Measurements from ENCODE around the gene MYO16. TPM values are rescaled to one million over a fixed set of nuclear protein-coding genes. Genes with fewer than 3 reads are reported as not detected.

MYO16 gene
- total and polyA plus RNA-seq, 7 donors, result 0.01 to 0.46 (median 0.30) TPM

GRCh38 chr13:109231888-109232287 is 602.5 kb downstream of the MYO16 start:
- WGBS, 3 donors, result 87 to 97% (median 93%) methylated on average over 1 of the region's 1 CpG
- Histone ChIP-seq H3K36me3 (ENCODE audit: insufficient read depth in 1 of 2, low read depth in 1 of 2) (no peaks in the 10 kb centered on the region), H3K4me3 (no peak overlapping the region), H3K27me3 (ENCODE audit: insufficient read depth in 3 of 3, low read length in 2 of 3) (no peaks in the 10 kb centered on the region), H3K4me1 (no peaks in the 10 kb centered on the region), H3K27ac (no peak overlapping the region), H3K9me3 (no peaks in the 10 kb centered on the region)
- no peak for DNase-seq
- ATAC-seq, result no peak
- TF ChIP-seq CTCF (IDR thresholded peaks at IDR 0.05), result no peak
- intact Hi-C loops (cut with DNase I), result no loop called here

- DNase-seq, result no peak
- intact Hi-C loops (cut with DNase I), result no loop called here
- H3K36me3 ChIP-seq (ENCODE audit: insufficient read depth in 1 of 2, low read depth in 1 of 2), result no peaks in the 10 kb centered on the region
- no peak overlapping the region for H3K4me3 ChIP-seq
- TF ChIP-seq CTCF (IDR thresholded peaks at IDR 0.05), result no peak
- H3K4me1 ChIP-seq, result no peaks in the 10 kb centered on the region
- 72 to 82% (median 79%) methylated on average over 5 of the region's 5 CpGs for WGBS, 3 donors
- no peaks in the 10 kb centered on the region for H3K9me3 ChIP-seq
- ATAC-seq, result no peak
- H3K27me3 ChIP-seq (ENCODE audit: insufficient read depth in 3 of 3, low read length in 2 of 3), result no peaks in the 10 kb centered on the region
- no peak overlapping the region for H3K27ac ChIP-seq
Observed at GRCh38 chr13:109233293-109233692, 603.9 kb downstream of the MYO16 start.

GRCh38 chr13:109235901-109236300 is 606.5 kb downstream of the MYO16 start:
- intact Hi-C loops (cut with DNase I), result no loop called here
- Histone ChIP-seq H3K36me3 (ENCODE audit: insufficient read depth in 1 of 2, low read depth in 1 of 2) (no peaks in the 10 kb centered on the region), H3K27ac (no peak overlapping the region), H3K27me3 (ENCODE audit: insufficient read depth in 3 of 3, low read length in 2 of 3) (no peaks in the 10 kb centered on the region), H3K4me3 (no peak overlapping the region), H3K4me1 (no peaks in the 10 kb centered on the region), H3K9me3 (no peaks in the 10 kb centered on the region)
- WGBS, 3 donors, result 55 to 73% (median 63%) methylated on average over 6 of the region's 6 CpGs
- TF ChIP-seq CTCF (IDR thresholded peaks at IDR 0.05), result no peak
- ATAC-seq (peak in 1 of 4 donors; percentile 47), DNase-seq (no peak)

GRCh38 chr13:109241160-109241559 is 611.7 kb downstream of the MYO16 start:
- no peak overlapping the region for H3K4me3 ChIP-seq
- no peaks in the 10 kb centered on the region for H3K27me3 ChIP-seq (ENCODE audit: insufficient read depth in 3 of 3, low read length in 2 of 3)
- intact Hi-C loops (cut with DNase I), result loop anchor here in 1 of 2 donors (5.0 kb wide), 1 partner anchor 89 kb away; no protein-coding TSS in a partner anchor
- H3K4me1 ChIP-seq, result peaks cover 3% of the 10 kb centered on the region
- no peaks in the 10 kb centered on the region for H3K9me3 ChIP-seq
- TF ChIP-seq CTCF (IDR thresholded peaks at IDR 0.05), result no peak
- H3K27ac ChIP-seq, result peak overlapping the region; percentile 31
- peak; percentile 51 to 71 (median 65) for ATAC-seq
- H3K36me3 ChIP-seq (ENCODE audit: insufficient read depth in 1 of 2, low read depth in 1 of 2), result no peaks in the 10 kb centered on the region
- WGBS, 3 donors, result 65 to 81% (median 73%) methylated on average over 2 of the region's 2 CpGs
- DNase-seq, result no peak

GRCh38 chr13:109243311-109243951 is 614.0 kb downstream of the MYO16 start:
- TF ChIP-seq CTCF (IDR thresholded peaks at IDR 0.05), result no peak
- no peak for DNase-seq
- Histone ChIP-seq H3K27me3 (ENCODE audit: insufficient read depth in 3 of 3, low read length in 2 of 3) (no peaks in the 10 kb centered on the region), H3K4me3 (no peak overlapping the region), H3K36me3 (ENCODE audit: insufficient read depth in 1 of 2, low read depth in 1 of 2) (no peaks in the 10 kb centered on the region), H3K27ac (peak overlapping the region; percentile 61), H3K4me1 (peaks cover 3% of the 10 kb centered on the region), H3K9me3 (peaks cover 8% of the 10 kb centered on the region)
- WGBS, 3 donors, result 25 to 32% (median 31%) methylated on average over 9 of the region's 9 CpGs
- intact Hi-C loops (cut with DNase I), result loop anchor here in 1 of 2 donors (5.0 kb wide), 1 partner anchor 91 kb away; no protein-coding TSS in a partner anchor
- peak; percentile 85 to 97 (median 94) for ATAC-seq

All from psoas muscle (tissue), 8 donors.